GM12892 (cell line): ENCODE results near the gene ULK4.

Experiments
- POLR2A ChIP-seq: IDR thresholded peaks from 2 replicates; pipeline ENCODE4 v1.6.1; 2011; ENCODE audit warnings: low read depth, low read length, control low read depth
- TAF1 ChIP-seq: IDR thresholded peaks from 2 replicates; pipeline ENCODE4 v1.6.1; 2011; ENCODE audit warnings: low read depth, mild to moderate bottlenecking, control low read depth, low read length, borderline replicate concordance

DNA sequence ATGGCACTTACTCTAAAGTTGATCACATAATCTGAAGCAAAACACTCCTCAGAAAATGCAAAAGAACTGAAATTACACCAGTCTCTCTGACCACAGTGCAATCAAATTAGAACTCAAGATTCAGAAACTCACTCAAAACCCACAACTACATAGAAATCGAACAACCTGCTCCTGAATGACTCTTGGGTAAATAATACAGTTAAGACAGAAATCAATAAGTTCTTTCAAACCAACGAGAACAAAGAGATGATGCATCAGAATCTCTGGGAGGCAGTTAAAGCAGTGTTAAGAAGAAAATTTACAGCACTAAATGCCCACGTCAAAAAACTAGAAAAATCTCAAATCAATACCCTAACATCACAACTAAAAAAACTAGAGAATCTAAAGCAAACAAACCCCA lies 535.4 kb downstream of the ULK4 start:
- TF ChIP-seq POLR2A (no peak), TAF1 (no peak)
